ENCODE data around the gene AGBL4.
A peak's percentile ranks its signal among the peaks of the same experiment; 100 is the strongest.

AGBL4 gene

GRCh38 chr1:48581270-48581669 is 1442.5 kb downstream of the AGBL4 start:
- no peak for DNase-seq (ENCODE audit: low read depth)

- no peak for DNase-seq (ENCODE audit: low read depth)
Measured at GRCh38 chr1:48576565-48576964, 1447.2 kb downstream of the AGBL4 start.

GRCh38 chr1:48572646-48573258 is 1451.0 kb downstream of the AGBL4 start:
- peak; percentile 35 for DNase-seq (ENCODE audit: low read depth)

GRCh38 chr1:48572134-48572533 is 1451.6 kb downstream of the AGBL4 start:
- DNase-seq (ENCODE audit: low read depth) = no peak

GRCh38 chr1:48571303-48571987 is 1452.3 kb downstream of the AGBL4 start:
- no peak for DNase-seq (ENCODE audit: low read depth)

GRCh38 chr1:48570568-48570967 is 1453.2 kb downstream of the AGBL4 start:
- no peak for DNase-seq (ENCODE audit: low read depth)

- DNase-seq (ENCODE audit: low read depth) = no peak
Measured at GRCh38 chr1:48568501-48568900, 1455.3 kb downstream of the AGBL4 start.

GRCh38 chr1:48566492-48566891 is 1457.3 kb downstream of the AGBL4 start:
- no peak for DNase-seq (ENCODE audit: low read depth)

GRCh38 chr1:48563021-48563420 is 1460.7 kb downstream of the AGBL4 start:
- no peak for DNase-seq (ENCODE audit: low read depth)

GRCh38 chr1:48561444-48561843 is 1462.3 kb downstream of the AGBL4 start:
- DNase-seq (ENCODE audit: low read depth) = no peak

GRCh38 chr1:48560577-48560976 is 1463.2 kb downstream of the AGBL4 start:
- DNase-seq (ENCODE audit: low read depth) = no peak

GRCh38 chr1:48560116-48560515 is 1463.6 kb downstream of the AGBL4 start:
- no peak for DNase-seq (ENCODE audit: low read depth)

GRCh38 chr1:48558366-48558765 is 1465.4 kb downstream of the AGBL4 start:
- DNase-seq (ENCODE audit: low read depth) = no peak

GRCh38 chr1:48556186-48556850 is 1467.4 kb downstream of the AGBL4 start:
- DNase-seq (ENCODE audit: low read depth) = no peak

GRCh38 chr1:48555271-48555670 is 1468.5 kb downstream of the AGBL4 start:
- DNase-seq (ENCODE audit: low read depth) = no peak

- DNase-seq (ENCODE audit: low read depth) = no peak
Measured at GRCh38 chr1:48552903-48553606, 1470.7 kb downstream of the AGBL4 start.

- DNase-seq (ENCODE audit: low read depth) = no peak
Measured at GRCh38 chr1:48552420-48552819, 1471.3 kb downstream of the AGBL4 start.

GRCh38 chr1:48548985-48549384 is 1474.8 kb downstream of the AGBL4 start:
- no peak for DNase-seq (ENCODE audit: low read depth)

- no peak for DNase-seq (ENCODE audit: low read depth)
Measured at GRCh38 chr1:48547561-48548220, 1476.1 kb downstream of the AGBL4 start.

GRCh38 chr1:48543854-48544253 is 1479.9 kb downstream of the AGBL4 start:
- DNase-seq (ENCODE audit: low read depth) = no peak

- DNase-seq (ENCODE audit: low read depth) = no peak
Measured at GRCh38 chr1:48540587-48540986, 1483.2 kb downstream of the AGBL4 start.

- no peak for DNase-seq (ENCODE audit: low read depth)
Measured at GRCh38 chr1:48536477-48536876, 1487.3 kb downstream of the AGBL4 start.
